Peyer's patch (tissue), 4 donors: Measurements from ENCODE around the gene SLAMF1. TPM values are rescaled to one million over a fixed set of nuclear protein-coding genes. Genes with fewer than 3 reads are reported as not detected.

ENCODE experiments used
- DNase-seq, 3 donors: peaks; one replicate each; pipeline ENCODE4 v3.0.0-alpha.2; 2017 to 2019
- H3K27ac ChIP-seq, 4 donors: fragments of 200-600 bp; sonication (generic); one replicate each; pipeline ENCODE4 v1.5.1; 2016 to 2019
- H3K27me3 ChIP-seq, 2 donors: fragments of 200-600 bp; sonication (generic); one replicate each; pipeline ENCODE4 v1.5.1; 2019
- H3K36me3 ChIP-seq, 3 donors: fragments of 200-600 bp; sonication (generic); one replicate each; pipeline ENCODE4 v1.5.1; 2016 to 2019
- H3K4me1 ChIP-seq, 4 donors: fragments of 200-600 bp; sonication (generic); one replicate each; pipeline ENCODE4 v1.5.1; 2016 to 2019
- H3K4me3 ChIP-seq, 4 donors: fragments of 200-600 bp; sonication (generic); 1 replicate in 3 of 4; 2 replicates in 1 of 4; pipeline ENCODE4 v1.5.1; 2016 to 2019; ENCODE audit warnings: mild to moderate bottlenecking in 1 of 4
- H3K9me3 ChIP-seq, 4 donors: fragments of 200-600 bp; sonication (generic); one replicate each; pipeline ENCODE4 v1.5.1; 2016 to 2019; ENCODE audit warnings: mild to moderate bottlenecking in 1 of 4
- POLR2A ChIP-seq, 2 donors: fragments of 450-650 bp; IDR thresholded peaks; one replicate each; pipeline ENCODE4 v1.5.1; 2017; ENCODE audit warnings: antibody characterized with exemption in 2 of 2, mild to moderate bottlenecking in 2 of 2, moderate library complexity in 2 of 2
- total RNA-seq, 4 donors: library from RNA; depleted of rRNA; stranded (reverse); fragments of >200 nt; gene quantifications; one replicate each; pipeline ENCODE4 v1.1.0, GENCODE V29; 2016
- TF ChIP-seq, protein P1 (sequence below), 6 experiments: fragments of 450-650 bp in 4 of 6; fragments of 200-600 bp in 2 of 6; sonication (generic) in 1 of 6; IDR thresholded peaks; one replicate each; pipeline ENCODE4 v1.5.1; 2017 to 2019; ENCODE audit warnings: antibody characterized with exemption in 6 of 6, mild to moderate bottlenecking in 3 of 6, moderate library complexity in 1 of 6

SLAMF1 gene
- total RNA-seq, 4 donors from 2014 or later, result 2.5 to 9.1 (median 6.0) TPM; not detected in 1

DNA sequence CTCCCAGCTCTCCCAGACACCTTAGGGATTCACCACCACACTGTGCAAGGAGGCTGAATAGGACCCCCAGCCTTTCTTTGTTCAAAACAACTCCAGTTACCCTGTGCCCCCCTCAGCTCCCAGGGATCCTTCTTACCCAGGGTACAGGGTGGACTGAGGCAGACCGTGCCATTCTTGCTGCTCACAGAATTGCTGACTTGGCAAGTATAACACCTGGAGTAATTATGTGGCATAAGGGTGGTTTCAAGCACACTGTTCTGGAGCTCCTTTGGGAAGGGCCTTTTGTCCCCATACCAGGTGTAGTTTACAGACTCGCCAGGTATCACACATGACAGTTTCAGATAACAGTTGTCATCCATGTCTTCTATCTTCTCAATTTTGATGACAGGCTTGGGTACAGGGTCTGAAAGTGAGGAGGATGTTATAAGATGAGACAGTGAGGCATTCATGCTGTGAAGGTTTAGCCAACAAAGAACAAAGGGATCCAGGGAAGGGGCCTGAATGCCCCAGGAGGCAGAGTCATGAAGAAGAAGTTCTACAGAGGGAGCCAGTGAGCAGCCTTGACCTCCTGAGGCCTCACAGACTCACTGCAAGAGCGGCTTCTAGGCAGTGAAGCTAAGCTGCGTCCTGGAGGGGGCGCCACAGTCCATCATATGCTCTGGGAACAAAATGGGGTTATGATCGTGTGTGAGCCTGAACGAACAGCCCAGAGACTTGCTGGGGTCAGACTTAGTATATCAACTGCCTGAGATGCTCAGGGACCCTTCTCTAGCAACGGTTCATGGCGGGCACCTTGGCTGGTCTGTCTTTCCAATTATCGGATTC, 34.4 kb upstream of the SLAMF1 start:
- H3K27me3 ChIP-seq, result no peaks in the 10 kb centered on the region
- peak; percentile 78 to 93 (median 82) for DNase-seq
- TF ChIP-seq, protein P1, sequence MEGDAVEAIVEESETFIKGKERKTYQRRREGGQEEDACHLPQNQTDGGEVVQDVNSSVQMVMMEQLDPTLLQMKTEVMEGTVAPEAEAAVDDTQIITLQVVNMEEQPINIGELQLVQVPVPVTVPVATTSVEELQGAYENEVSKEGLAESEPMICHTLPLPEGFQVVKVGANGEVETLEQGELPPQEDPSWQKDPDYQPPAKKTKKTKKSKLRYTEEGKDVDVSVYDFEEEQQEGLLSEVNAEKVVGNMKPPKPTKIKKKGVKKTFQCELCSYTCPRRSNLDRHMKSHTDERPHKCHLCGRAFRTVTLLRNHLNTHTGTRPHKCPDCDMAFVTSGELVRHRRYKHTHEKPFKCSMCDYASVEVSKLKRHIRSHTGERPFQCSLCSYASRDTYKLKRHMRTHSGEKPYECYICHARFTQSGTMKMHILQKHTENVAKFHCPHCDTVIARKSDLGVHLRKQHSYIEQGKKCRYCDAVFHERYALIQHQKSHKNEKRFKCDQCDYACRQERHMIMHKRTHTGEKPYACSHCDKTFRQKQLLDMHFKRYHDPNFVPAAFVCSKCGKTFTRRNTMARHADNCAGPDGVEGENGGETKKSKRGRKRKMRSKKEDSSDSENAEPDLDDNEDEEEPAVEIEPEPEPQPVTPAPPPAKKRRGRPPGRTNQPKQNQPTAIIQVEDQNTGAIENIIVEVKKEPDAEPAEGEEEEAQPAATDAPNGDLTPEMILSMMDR (IDR thresholded peaks at IDR 0.05), result peak; percentile 57 to 88 (median 77)
- no peak for TF ChIP-seq POLR2A (IDR thresholded peaks at IDR 0.05)
- peaks cover 0 to 14% (median 8%) of the 10 kb centered on the region in 4 donors for H3K4me1 ChIP-seq
- no peaks in the 10 kb centered on the region for H3K9me3 ChIP-seq
- H3K4me3 ChIP-seq, result no peak overlapping the region
- H3K36me3 ChIP-seq, result no peaks in the 10 kb centered on the region
- H3K27ac ChIP-seq, result peak overlapping the region in 2 of 4 donors; percentile 30 to 35

DNA sequence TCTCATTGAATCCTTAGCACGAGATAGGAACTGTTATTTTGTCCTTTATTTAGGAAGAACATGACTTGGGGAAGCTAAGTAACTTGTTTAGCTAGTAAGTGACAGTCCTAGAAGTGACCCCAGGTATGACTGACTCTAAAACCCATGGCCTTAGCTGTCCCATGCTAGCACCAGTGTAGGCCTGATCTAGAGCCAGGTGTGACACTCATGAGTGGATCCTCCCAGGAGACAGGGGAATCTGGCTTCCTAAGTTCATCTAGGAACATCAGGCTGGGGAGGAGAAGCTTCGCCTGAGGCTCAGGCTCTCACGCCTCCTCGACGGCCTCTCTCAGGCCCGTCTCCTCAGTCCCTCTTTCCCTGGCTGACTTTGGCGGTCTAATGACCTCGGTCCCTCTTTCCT, 33.6 kb upstream of the SLAMF1 start:
- no peak for DNase-seq
- no peaks in the 10 kb centered on the region for H3K36me3 ChIP-seq
- no peak for TF ChIP-seq POLR2A (IDR thresholded peaks at IDR 0.05)
- TF ChIP-seq, protein P1 (IDR thresholded peaks at IDR 0.05), result no peak
- H3K4me1 ChIP-seq, result peaks cover 0 to 14% (median 8%) of the 10 kb centered on the region in 4 donors
- no peaks in the 10 kb centered on the region for H3K9me3 ChIP-seq
- H3K4me3 ChIP-seq, result no peak overlapping the region
- no peak overlapping the region for H3K27ac ChIP-seq
- no peaks in the 10 kb centered on the region for H3K27me3 ChIP-seq

DNA sequence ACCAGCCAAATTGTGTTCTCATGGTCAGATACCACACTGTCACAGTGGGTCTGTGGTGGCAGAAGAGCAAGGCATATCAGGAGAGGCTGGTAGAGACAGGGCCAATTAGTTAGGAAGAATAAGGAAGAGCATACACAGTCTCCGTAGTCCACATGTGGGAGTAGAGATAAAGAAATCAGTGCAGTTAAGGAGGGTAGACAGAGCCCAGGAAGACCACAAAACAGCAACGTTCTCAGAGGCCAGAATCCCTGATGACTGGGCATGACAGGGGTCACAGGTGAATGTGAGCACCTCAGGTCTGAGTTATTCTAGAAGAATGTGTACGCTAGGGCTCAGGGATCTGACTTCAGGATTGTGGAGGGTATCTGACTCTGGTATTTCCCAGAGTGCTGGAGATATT, 33.0 kb upstream of the SLAMF1 start:
- DNase-seq, result no peak
- Histone ChIP-seq H3K4me1 (peaks cover 0 to 14% (median 7%) of the 10 kb centered on the region in 4 donors), H3K4me3 (no peak overlapping the region), H3K27me3 (no peaks in the 10 kb centered on the region), H3K36me3 (no peaks in the 10 kb centered on the region), H3K27ac (no peak overlapping the region), H3K9me3 (no peaks in the 10 kb centered on the region)
- no peak for TF ChIP-seq POLR2A (IDR thresholded peaks at IDR 0.05)
- TF ChIP-seq, protein P1 (IDR thresholded peaks at IDR 0.05), result no peak

DNA sequence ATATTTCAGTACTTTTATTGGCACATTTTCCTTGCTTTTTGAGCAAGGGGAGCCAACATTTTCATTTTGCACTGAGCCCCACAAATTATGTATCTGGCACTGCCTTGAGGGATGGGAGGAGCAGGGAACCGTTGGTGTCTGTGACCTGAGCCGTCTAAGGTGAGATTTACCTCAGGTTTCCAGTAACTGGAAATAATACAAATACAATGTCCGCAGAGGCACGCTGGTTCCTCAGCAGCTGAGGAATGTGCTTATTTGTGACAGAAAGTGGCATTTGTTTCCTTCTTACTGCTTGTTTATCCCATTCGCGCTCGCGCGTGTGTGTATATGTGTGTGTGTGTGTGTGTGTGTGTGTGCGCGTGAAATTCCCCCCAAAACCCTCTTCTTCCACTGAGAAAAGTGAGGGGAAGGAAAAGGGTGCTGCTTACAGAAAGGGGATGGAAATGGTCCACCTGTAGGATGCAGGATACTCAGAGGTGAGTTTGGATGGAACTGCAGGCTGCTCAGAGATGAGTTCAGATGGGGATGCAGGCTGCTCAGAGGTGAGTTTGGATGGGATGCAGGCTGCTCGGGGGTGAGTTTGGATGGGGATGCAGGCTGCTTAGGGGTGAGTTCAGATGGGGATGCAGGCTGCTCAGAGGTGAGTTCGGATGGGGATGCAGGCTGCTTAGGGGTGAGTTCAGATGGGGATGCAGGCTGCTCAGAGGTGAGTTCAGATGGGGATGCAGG, 30.2 kb upstream of the SLAMF1 start:
- H3K27me3 ChIP-seq, result no peaks in the 10 kb centered on the region
- H3K36me3 ChIP-seq, result no peaks in the 10 kb centered on the region
- no peak for DNase-seq
- TF ChIP-seq, protein P1 (IDR thresholded peaks at IDR 0.05), result no peak
- TF ChIP-seq POLR2A (IDR thresholded peaks at IDR 0.05), result no peak
- peaks cover 0 to 10% (median 5%) of the 10 kb centered on the region in 4 donors for H3K4me1 ChIP-seq
- no peaks in the 10 kb centered on the region for H3K9me3 ChIP-seq
- no peak overlapping the region for H3K4me3 ChIP-seq
- no peak overlapping the region for H3K27ac ChIP-seq

DNA sequence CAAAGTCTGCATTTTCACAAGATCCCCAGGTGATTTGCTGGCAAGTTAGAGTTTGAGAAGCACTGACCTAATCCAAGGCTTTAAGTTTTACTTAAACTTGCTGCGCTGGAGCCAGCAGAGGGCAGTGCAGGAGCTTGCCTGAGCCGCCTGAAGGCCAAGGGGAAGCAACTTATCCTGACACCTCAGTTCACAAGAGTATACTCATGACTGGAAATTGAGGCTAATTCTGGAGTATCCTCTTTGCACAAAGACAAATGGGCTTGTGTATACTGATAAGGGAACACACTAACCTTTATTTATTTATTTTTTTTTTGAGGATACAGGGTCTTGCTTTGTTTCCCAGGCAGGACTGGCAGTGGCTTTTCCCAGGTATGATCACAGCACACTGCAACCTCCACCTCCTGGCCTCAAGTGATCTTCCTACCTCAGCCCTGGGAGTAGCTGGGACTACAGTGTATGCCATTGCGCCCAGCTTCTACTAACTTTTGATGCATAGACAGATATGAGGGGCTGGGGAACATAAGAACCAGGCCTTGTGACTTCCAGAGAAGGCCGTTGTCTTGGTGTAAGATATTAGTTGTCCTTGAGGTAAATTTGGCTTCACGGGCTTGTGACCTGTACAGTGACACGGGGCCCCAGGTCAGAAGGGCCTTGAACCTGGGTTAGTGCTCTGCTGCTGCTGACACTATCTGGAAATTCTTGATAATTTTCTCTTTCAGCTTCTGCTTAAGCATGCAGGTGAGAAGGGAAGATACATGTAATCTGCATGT, 29.0 kb upstream of the SLAMF1 start:
- H3K9me3 ChIP-seq, result no peaks in the 10 kb centered on the region
- H3K36me3 ChIP-seq, result no peaks in the 10 kb centered on the region
- no peak overlapping the region for H3K4me3 ChIP-seq
- DNase-seq, result peak; percentile 69 to 91 (median 76)
- no peaks in the 10 kb centered on the region for H3K27me3 ChIP-seq
- TF ChIP-seq, protein P1 (IDR thresholded peaks at IDR 0.05), result peak; percentile 60 to 78 (median 68)
- no peak for TF ChIP-seq POLR2A (IDR thresholded peaks at IDR 0.05)
- H3K27ac ChIP-seq, result peak overlapping the region in 2 of 4 donors; percentile 52 to 53
- peaks cover 0 to 10% (median 5%) of the 10 kb centered on the region in 4 donors for H3K4me1 ChIP-seq
